Panc1 (cell line): ENCODE data around the gene CYTL1.

Source experiments
- POLR2AphosphoS5 ChIP-seq: IDR thresholded peaks from 2 replicates; pipeline ENCODE4 v1.6.1; 2012; ENCODE audit warnings: mild to moderate bottlenecking, low read depth, low read length, moderate library complexity
- TCF7L2 ChIP-seq: IDR thresholded peaks from 2 replicates; pipeline ENCODE4 v1.6.1; 2011; ENCODE audit warnings: mild to moderate bottlenecking, low read depth, low read length, inconsistent platforms
- TF ChIP-seq, protein P1 (sequence below): fragments of 450-650 bp; IDR thresholded peaks from 2 replicates; pipeline ENCODE4 v1.5.1; 2017; ENCODE audit warnings: mild to moderate bottlenecking
- TF ChIP-seq, protein P2 (sequence below), 2 experiments: IDR thresholded peaks; 2 replicates each; pipeline ENCODE4 v1.6.1; 2011 to 2012; ENCODE audit warnings: low read depth in 2 of 2, control low read depth in 1 of 2, low read length in 1 of 2, mild to moderate bottlenecking in 1 of 2, moderate library complexity in 1 of 2; ENCODE audit not compliant: insufficient read depth in 1 of 2

DNA sequence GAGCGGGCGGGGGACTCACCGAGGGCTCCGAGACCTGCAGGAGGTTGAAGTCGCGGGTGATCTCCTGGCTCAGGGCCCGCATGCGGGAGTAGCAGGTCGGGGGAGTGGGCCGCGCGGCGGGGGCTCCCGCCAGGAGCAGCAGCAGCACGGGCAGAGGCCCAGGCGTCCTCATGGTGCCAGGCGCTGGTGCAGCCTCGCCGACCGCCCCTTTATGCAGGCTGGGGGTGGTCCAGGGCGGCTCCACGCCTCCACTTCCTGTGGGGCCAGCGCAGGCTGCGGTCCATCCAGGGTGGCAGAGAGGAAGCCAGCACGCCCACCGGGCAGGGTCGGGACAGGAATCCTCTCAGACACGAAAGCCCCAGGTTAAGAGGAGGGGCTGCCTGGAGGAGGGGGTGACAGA lies at the start of gene CYTL1:
- TF ChIP-seq, protein P1, sequence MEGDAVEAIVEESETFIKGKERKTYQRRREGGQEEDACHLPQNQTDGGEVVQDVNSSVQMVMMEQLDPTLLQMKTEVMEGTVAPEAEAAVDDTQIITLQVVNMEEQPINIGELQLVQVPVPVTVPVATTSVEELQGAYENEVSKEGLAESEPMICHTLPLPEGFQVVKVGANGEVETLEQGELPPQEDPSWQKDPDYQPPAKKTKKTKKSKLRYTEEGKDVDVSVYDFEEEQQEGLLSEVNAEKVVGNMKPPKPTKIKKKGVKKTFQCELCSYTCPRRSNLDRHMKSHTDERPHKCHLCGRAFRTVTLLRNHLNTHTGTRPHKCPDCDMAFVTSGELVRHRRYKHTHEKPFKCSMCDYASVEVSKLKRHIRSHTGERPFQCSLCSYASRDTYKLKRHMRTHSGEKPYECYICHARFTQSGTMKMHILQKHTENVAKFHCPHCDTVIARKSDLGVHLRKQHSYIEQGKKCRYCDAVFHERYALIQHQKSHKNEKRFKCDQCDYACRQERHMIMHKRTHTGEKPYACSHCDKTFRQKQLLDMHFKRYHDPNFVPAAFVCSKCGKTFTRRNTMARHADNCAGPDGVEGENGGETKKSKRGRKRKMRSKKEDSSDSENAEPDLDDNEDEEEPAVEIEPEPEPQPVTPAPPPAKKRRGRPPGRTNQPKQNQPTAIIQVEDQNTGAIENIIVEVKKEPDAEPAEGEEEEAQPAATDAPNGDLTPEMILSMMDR: no peak
- TF ChIP-seq, protein P2, sequence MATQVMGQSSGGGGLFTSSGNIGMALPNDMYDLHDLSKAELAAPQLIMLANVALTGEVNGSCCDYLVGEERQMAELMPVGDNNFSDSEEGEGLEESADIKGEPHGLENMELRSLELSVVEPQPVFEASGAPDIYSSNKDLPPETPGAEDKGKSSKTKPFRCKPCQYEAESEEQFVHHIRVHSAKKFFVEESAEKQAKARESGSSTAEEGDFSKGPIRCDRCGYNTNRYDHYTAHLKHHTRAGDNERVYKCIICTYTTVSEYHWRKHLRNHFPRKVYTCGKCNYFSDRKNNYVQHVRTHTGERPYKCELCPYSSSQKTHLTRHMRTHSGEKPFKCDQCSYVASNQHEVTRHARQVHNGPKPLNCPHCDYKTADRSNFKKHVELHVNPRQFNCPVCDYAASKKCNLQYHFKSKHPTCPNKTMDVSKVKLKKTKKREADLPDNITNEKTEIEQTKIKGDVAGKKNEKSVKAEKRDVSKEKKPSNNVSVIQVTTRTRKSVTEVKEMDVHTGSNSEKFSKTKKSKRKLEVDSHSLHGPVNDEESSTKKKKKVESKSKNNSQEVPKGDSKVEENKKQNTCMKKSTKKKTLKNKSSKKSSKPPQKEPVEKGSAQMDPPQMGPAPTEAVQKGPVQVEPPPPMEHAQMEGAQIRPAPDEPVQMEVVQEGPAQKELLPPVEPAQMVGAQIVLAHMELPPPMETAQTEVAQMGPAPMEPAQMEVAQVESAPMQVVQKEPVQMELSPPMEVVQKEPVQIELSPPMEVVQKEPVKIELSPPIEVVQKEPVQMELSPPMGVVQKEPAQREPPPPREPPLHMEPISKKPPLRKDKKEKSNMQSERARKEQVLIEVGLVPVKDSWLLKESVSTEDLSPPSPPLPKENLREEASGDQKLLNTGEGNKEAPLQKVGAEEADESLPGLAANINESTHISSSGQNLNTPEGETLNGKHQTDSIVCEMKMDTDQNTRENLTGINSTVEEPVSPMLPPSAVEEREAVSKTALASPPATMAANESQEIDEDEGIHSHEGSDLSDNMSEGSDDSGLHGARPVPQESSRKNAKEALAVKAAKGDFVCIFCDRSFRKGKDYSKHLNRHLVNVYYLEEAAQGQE (IDR thresholded peaks at IDR 0.05; ENCODE audit: insufficient read depth in 1 of 2, low read depth in 2 of 2, low read length in 1 of 2): no peak
- TF ChIP-seq TCF7L2 (no peak), POLR2AphosphoS5 (no peak)
